Spleen (tissue), 11 donors: Measurements from ENCODE around the gene SRPK2. TPM values are rescaled to one million over a fixed set of nuclear protein-coding genes. Genes with fewer than 3 reads are reported as not detected.

Experiments
- DNase-seq: peaks from one replicate; pipeline ENCODE4 v3.0.0-alpha.2; 2020
- H3K27ac ChIP-seq, 8 donors: fragments of 200-600 bp; sonication (generic) in 7 of 8; 1 replicate in 4 of 8; 2 replicates in 4 of 8; pipeline versions ENCODE4 v1.5.0 to v1.8.0; 2016 to 2021; ENCODE audit warnings: inconsistent platforms in 4 of 8, mild to moderate bottlenecking in 4 of 8, moderate library complexity in 1 of 8
- H3K27me3 ChIP-seq, 7 donors: fragments of 200-600 bp; sonication (generic) in 6 of 7; replicated peaks in 1 of 7; 1 replicate in 4 of 7; 2 replicates in 3 of 7; pipeline versions ENCODE4 v1.5.0 to v1.8.0; 2016 to 2021; ENCODE audit warnings: inconsistent platforms in 3 of 7, mild to moderate bottlenecking in 1 of 7
- H3K36me3 ChIP-seq, 6 donors: fragments of 200-600 bp; sonication (generic) in 5 of 6; 1 replicate in 4 of 6; 2 replicates in 2 of 6; pipeline versions ENCODE4 v1.5.0 to v1.8.0; 2016 to 2021; ENCODE audit warnings: inconsistent platforms in 2 of 6
- H3K4me1 ChIP-seq, 6 donors: fragments of 200-600 bp; sonication (generic) in 5 of 6; 1 replicate in 3 of 6; 2 replicates in 3 of 6; pipeline versions ENCODE4 v1.5.0 to v1.8.0; 2016 to 2021; ENCODE audit warnings: inconsistent platforms in 3 of 6
- H3K4me3 ChIP-seq, 8 donors: fragments of 200-600 bp; sonication (generic) in 7 of 8; 1 replicate in 4 of 8; 2 replicates in 4 of 8; pipeline versions ENCODE4 v1.5.0 to v1.8.0; 2016 to 2021; ENCODE audit warnings: inconsistent platforms in 4 of 8, mild to moderate bottlenecking in 4 of 8, moderate library complexity in 2 of 8
- H3K9me3 ChIP-seq, 8 donors: fragments of 200-600 bp; sonication (generic) in 7 of 8; 1 replicate in 4 of 8; 2 replicates in 4 of 8; pipeline versions ENCODE4 v1.5.0 to v1.8.0; 2016 to 2021; ENCODE audit warnings: inconsistent platforms in 4 of 8
- POLR2A ChIP-seq, 3 donors: fragments of 450-650 bp; IDR thresholded peaks; one replicate each; pipeline ENCODE4 v1.5.1; 2017; ENCODE audit warnings: antibody characterized with exemption in 3 of 3, mild to moderate bottlenecking in 1 of 3
- POLR2AphosphoS5 ChIP-seq, 3 donors: sonication (generic); formaldehyde crosslinking; IDR thresholded peaks; one replicate each; pipeline ENCODE4 v1.5.1; 2017; ENCODE audit warnings: antibody characterized with exemption in 3 of 3
- WGBS, 5 donors: extraction: QIAGEN DNeasy Blood & Tissue Kit in 3 of 5; methylation state at CpG; one replicate each; pipeline versions ENCODE4 v1.1.5 to v1.1.7; 2013 to 2018; 5-methylcytosine and 5-hydroxymethylcytosine counted together
- intact Hi-C: fragments of 100-400 bp; cut with DNase I; formaldehyde crosslinking; loops from one replicate; pipeline ENCODE4 v1.15.0; 2023; ENCODE audit warnings: low total_unique reads
- polyA plus RNA-seq, 3 donors: library from polyadenylated mRNA; stranded (reverse); fragments of 200-250 nt; gene quantifications; one replicate each; pipeline ENCODE4 v1.2.1, GENCODE V29; 2013
- total RNA-seq, 7 donors: library from RNA; depleted of rRNA in 3 of 7; stranded (reverse); fragments of >200 nt in 3 of 7; fragmentation: NEBNext Ultra II Directional in 4 of 7; extraction: Animal tissue kit (Norgen Biotek cat#: 25700) in 4 of 7; gene quantifications; one replicate each; pipeline versions ENCODE4 v1.1.0 to v1.2.1, GENCODE V29; 2016 to 2021
- TF ChIP-seq, protein P1 (sequence below), 11 experiments: fragments of 200-600 bp in 7 of 11; fragments of 450-650 bp in 4 of 11; sonication (generic) in 4 of 11; IDR thresholded peaks in 8 of 11; conservative IDR thresholded peaks in 3 of 11; 1 replicate in 7 of 11; 2 replicates in 4 of 11; pipeline versions ENCODE4 v1.4.0 to v1.8.0; 2016 to 2021; ENCODE audit warnings: antibody characterized with exemption in 11 of 11, inconsistent platforms in 4 of 11, mild to moderate bottlenecking in 1 of 11
- donor health status: healthy with polysubstance abuse.
- donor health status: DM: no; HTN: no; CAD: no; lungs with moderate emphysema.
- donor health status: DM: no; HTN: no; CAD: no.
- donor health status: Bipolar disorder and iron deficiency.
- donor health status: healthy.
- donor health status: DM: no; HTN: no; CAD: no.
- donor health status: DM: yes; HTN: yes; CAD: no.

The SRPK2 gene
- total and polyA plus RNA-seq, 10 donors: 9.6 to 60.3 (median 46.2) TPM

GRCh38 chr7:105224884-105225651 lies 163.7 kb downstream of the SRPK2 start:
- H3K27me3 ChIP-seq: no peaks in the 10 kb centered on the region
- peaks cover 0 to 8% (median 0%) of the 10 kb centered on the region in 8 donors for H3K9me3 ChIP-seq
- TF ChIP-seq, protein P1, sequence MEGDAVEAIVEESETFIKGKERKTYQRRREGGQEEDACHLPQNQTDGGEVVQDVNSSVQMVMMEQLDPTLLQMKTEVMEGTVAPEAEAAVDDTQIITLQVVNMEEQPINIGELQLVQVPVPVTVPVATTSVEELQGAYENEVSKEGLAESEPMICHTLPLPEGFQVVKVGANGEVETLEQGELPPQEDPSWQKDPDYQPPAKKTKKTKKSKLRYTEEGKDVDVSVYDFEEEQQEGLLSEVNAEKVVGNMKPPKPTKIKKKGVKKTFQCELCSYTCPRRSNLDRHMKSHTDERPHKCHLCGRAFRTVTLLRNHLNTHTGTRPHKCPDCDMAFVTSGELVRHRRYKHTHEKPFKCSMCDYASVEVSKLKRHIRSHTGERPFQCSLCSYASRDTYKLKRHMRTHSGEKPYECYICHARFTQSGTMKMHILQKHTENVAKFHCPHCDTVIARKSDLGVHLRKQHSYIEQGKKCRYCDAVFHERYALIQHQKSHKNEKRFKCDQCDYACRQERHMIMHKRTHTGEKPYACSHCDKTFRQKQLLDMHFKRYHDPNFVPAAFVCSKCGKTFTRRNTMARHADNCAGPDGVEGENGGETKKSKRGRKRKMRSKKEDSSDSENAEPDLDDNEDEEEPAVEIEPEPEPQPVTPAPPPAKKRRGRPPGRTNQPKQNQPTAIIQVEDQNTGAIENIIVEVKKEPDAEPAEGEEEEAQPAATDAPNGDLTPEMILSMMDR (IDR thresholded peaks at IDR 0.05 in 8 of 11, conservative IDR thresholded peaks at IDR 0.05 in 3 of 11): no peak
- TF ChIP-seq POLR2A (IDR thresholded peaks at IDR 0.05) (no peak), POLR2AphosphoS5 (IDR thresholded peaks at IDR 0.05) (no peak)
- peak overlapping the region in 1 of 8 donors; percentile 0 for H3K27ac ChIP-seq
- no peak overlapping the region for H3K4me3 ChIP-seq
- intact Hi-C loops: no loop called here
- DNase-seq: no peak
- H3K36me3 ChIP-seq: peaks cover 0 to 14% (median 6%) of the 10 kb centered on the region in 6 donors
- WGBS, 5 donors: 61 to 64% (median 62%) methylated on average over 6 of the region's 6 CpGs
- H3K4me1 ChIP-seq: peaks cover 0 to 40% (median 15%) of the 10 kb centered on the region in 6 donors

GRCh38 chr7:105222953-105223352 lies 165.8 kb downstream of the SRPK2 start:
- TF ChIP-seq POLR2A (IDR thresholded peaks at IDR 0.05) (no peak), POLR2AphosphoS5 (IDR thresholded peaks at IDR 0.05) (no peak)
- TF ChIP-seq, protein P1 (IDR thresholded peaks at IDR 0.05 in 8 of 11, conservative IDR thresholded peaks at IDR 0.05 in 3 of 11): no peak
- no peak for DNase-seq
- intact Hi-C loops: no loop called here
- Histone ChIP-seq H3K36me3 (no peaks in the 10 kb centered on the region), H3K27ac (no peak overlapping the region), H3K4me3 (no peak overlapping the region), H3K27me3 (no peaks in the 10 kb centered on the region), H3K4me1 (peaks cover 0 to 40% (median 15%) of the 10 kb centered on the region in 6 donors), H3K9me3 (peaks cover 0 to 3% (median 0%) of the 10 kb centered on the region in 8 donors)
- WGBS, 5 donors: 84 to 92% (median 87%) methylated on average over 5 of the region's 5 CpGs

- Histone ChIP-seq H3K9me3 (no peaks in the 10 kb centered on the region), H3K4me3 (no peak overlapping the region), H3K27ac (no peak overlapping the region), H3K27me3 (no peaks in the 10 kb centered on the region), H3K36me3 (no peaks in the 10 kb centered on the region), H3K4me1 (peaks cover 0 to 52% (median 6%) of the 10 kb centered on the region in 6 donors)
- TF ChIP-seq, protein P1 (IDR thresholded peaks at IDR 0.05 in 8 of 11, conservative IDR thresholded peaks at IDR 0.05 in 3 of 11): no peak
- no peak for TF ChIP-seq POLR2A (IDR thresholded peaks at IDR 0.05)
- no peak for TF ChIP-seq POLR2AphosphoS5 (IDR thresholded peaks at IDR 0.05)
- WGBS, 5 donors: 92 to 98% (median 97%) methylated on average over 2 of the region's 2 CpGs
- no peak for DNase-seq
- intact Hi-C loops: no loop called here
Observed at GRCh38 chr7:105219771-105220160, 169.0 kb downstream of the SRPK2 start.

DNA sequence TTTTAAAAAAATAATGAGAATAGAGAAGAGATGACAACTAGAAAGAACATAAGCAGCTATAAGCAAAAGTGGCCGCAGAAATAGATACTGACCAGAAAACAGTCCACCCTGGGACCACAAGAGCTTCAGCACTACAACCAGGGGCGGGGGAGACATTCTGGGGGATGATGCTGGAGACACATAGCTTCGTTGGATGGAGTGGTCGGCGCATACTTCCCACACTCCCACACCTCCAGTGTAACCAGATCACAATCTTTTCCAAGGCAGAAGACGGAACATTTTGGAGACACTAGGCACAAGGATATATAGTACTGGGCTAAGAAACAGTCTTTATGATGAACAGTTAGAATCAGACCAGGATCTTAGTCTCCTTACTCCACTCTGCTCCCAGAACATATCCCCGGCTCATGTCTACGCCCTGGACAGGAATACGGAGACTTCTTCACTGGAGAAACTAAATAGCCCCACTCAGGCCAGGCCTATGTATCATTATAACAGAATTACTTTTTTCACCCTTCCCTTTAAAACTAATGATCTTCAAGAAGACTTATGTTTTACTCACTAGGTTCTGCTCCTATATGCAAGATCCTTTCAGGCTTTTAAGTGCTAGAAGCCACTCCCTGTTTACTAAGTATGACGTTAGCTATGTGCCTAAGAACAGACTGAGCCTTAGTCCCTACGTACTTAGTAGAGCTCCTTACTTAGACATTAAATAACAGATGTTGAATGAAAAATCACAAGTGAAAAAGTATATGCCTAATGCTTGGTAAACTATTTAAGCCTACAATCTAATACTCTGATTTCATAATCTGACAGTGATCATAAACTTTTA lies 169.6 kb downstream of the SRPK2 start:
- Histone ChIP-seq H3K36me3 (no peaks in the 10 kb centered on the region), H3K4me3 (no peak overlapping the region), H3K27ac (no peak overlapping the region), H3K9me3 (no peaks in the 10 kb centered on the region), H3K4me1 (peaks cover 0 to 52% (median 6%) of the 10 kb centered on the region in 6 donors), H3K27me3 (no peaks in the 10 kb centered on the region)
- DNase-seq: no peak
- 89 to 97% (median 95%) methylated on average over 11 of the region's 11 CpGs for WGBS, 5 donors
- TF ChIP-seq POLR2AphosphoS5 (IDR thresholded peaks at IDR 0.05): no peak
- TF ChIP-seq POLR2A (IDR thresholded peaks at IDR 0.05): no peak
- TF ChIP-seq, protein P1 (IDR thresholded peaks at IDR 0.05 in 8 of 11, conservative IDR thresholded peaks at IDR 0.05 in 3 of 11): no peak
- intact Hi-C loops: no loop called here
